ENCODE data around the gene MGLL. TPM values are rescaled to one million over a fixed set of nuclear protein-coding genes. Genes with fewer than 3 reads are reported as not detected.

MGLL gene
- total RNA-seq, 1 experiment from 2014 or later: 0.94 TPM

DNA sequence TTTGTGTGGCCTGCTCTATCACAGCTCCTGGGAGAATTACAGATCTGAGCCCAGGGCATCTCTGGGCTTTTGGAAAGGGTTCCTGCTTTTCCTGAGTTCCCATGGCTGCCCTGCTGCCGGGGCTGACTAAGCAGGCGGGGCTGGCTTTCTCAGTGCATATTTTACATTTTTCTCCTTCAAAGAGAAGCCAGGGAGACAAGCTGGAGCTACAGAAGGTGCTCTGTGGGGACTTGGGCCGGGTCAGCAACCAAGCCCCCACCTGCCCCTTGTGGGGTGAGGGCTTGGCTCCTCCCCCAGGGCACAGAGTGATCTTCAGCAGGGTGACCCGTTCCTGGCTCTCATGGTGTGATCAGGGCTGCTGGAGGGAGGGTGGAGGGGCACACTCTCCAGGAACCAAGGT lies 132.2 kb downstream of the MGLL start:
- ChIA-PET POLR2A (interaction anchor here (0.6 to 0.7 kb wide), 2 partner anchors 114 to 941 kb away, joined by 3 to 4 read pairs; no protein-coding TSS in a partner anchor), CTCF (interaction anchor here (0.6 to 4.7 kb wide), 7 partner anchors 9 to 270 kb away, joined by 3 to 76 read pairs (median 4); no protein-coding TSS in a partner anchor)
- DNase-seq (ENCODE audit: low spot score) (no peak), ATAC-seq (no peak)
- H3K27me3 Mint-ChIP-seq (ENCODE audit: low read depth): no peaks in the 10 kb centered on the region
- no peak overlapping the region for H3K27ac Mint-ChIP-seq
- H3K4me3 Mint-ChIP-seq: no peak overlapping the region
- H3K36me3 Mint-ChIP-seq: no peaks in the 10 kb centered on the region
- TF ChIP-seq GTF2I (CRISPR knock-in tag; conservative IDR thresholded peaks at IDR 0.05) (no peak), NR2C2 (CRISPR knock-in tag; IDR thresholded peaks at IDR 0.05) (no peak), CREM (CRISPR knock-in tag; IDR thresholded peaks at IDR 0.05) (no peak), NR3C1 (CRISPR knock-in tag; conservative IDR thresholded peaks at IDR 0.05; ENCODE audit: low read depth) (no peak), ATF1 (CRISPR knock-in tag; IDR thresholded peaks at IDR 0.05) (no peak), RELA (CRISPR knock-in tag; IDR thresholded peaks at IDR 0.05; ENCODE audit: borderline replicate concordance) (no peak), EMX1 (CRISPR knock-in tag; IDR thresholded peaks at IDR 0.05) (no peak), ZNF416 (CRISPR knock-in tag; IDR thresholded peaks at IDR 0.05) (no peak), ESRRA (CRISPR knock-in tag; IDR thresholded peaks at IDR 0.05; ENCODE audit: borderline replicate concordance) (no peak), ELF4 (CRISPR knock-in tag; IDR thresholded peaks at IDR 0.05; ENCODE audit: low read depth) (no peak), SP1 (CRISPR knock-in tag; conservative IDR thresholded peaks at IDR 0.05) (no peak), IRF2 (CRISPR knock-in tag; IDR thresholded peaks at IDR 0.05; ENCODE audit: borderline replicate concordance, low read depth) (no peak), NFYB (CRISPR knock-in tag; conservative IDR thresholded peaks at IDR 0.05; ENCODE audit: low read depth) (no peak), MYBL2 (CRISPR knock-in tag; IDR thresholded peaks at IDR 0.05) (no peak)
- TF ChIP-seq, protein P1, sequence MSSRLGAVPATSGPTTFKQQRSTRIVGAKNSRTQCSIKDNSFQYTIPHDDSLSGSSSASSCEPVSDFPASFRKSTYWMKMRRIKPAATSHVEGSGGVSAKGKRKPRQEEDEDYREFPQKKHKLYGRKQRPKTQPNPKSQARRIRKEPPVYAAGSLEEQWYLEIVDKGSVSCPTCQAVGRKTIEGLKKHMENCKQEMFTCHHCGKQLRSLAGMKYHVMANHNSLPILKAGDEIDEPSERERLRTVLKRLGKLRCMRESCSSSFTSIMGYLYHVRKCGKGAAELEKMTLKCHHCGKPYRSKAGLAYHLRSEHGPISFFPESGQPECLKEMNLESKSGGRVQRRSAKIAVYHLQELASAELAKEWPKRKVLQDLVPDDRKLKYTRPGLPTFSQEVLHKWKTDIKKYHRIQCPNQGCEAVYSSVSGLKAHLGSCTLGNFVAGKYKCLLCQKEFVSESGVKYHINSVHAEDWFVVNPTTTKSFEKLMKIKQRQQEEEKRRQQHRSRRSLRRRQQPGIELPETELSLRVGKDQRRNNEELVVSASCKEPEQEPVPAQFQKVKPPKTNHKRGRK (CRISPR knock-in tag; IDR thresholded peaks at IDR 0.05; ENCODE audit: borderline replicate concordance): no peak
- TF ChIP-seq, protein P2, sequence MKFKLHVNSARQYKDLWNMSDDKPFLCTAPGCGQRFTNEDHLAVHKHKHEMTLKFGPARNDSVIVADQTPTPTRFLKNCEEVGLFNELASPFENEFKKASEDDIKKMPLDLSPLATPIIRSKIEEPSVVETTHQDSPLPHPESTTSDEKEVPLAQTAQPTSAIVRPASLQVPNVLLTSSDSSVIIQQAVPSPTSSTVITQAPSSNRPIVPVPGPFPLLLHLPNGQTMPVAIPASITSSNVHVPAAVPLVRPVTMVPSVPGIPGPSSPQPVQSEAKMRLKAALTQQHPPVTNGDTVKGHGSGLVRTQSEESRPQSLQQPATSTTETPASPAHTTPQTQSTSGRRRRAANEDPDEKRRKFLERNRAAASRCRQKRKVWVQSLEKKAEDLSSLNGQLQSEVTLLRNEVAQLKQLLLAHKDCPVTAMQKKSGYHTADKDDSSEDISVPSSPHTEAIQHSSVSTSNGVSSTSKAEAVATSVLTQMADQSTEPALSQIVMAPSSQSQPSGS (CRISPR knock-in tag; IDR thresholded peaks at IDR 0.05; ENCODE audit: borderline replicate concordance, low read depth): no peak
- TF ChIP-seq, protein P3, sequence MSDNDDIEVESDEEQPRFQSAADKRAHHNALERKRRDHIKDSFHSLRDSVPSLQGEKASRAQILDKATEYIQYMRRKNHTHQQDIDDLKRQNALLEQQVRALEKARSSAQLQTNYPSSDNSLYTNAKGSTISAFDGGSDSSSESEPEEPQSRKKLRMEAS (CRISPR knock-in tag; IDR thresholded peaks at IDR 0.05): no peak
- TF ChIP-seq, protein P4, sequence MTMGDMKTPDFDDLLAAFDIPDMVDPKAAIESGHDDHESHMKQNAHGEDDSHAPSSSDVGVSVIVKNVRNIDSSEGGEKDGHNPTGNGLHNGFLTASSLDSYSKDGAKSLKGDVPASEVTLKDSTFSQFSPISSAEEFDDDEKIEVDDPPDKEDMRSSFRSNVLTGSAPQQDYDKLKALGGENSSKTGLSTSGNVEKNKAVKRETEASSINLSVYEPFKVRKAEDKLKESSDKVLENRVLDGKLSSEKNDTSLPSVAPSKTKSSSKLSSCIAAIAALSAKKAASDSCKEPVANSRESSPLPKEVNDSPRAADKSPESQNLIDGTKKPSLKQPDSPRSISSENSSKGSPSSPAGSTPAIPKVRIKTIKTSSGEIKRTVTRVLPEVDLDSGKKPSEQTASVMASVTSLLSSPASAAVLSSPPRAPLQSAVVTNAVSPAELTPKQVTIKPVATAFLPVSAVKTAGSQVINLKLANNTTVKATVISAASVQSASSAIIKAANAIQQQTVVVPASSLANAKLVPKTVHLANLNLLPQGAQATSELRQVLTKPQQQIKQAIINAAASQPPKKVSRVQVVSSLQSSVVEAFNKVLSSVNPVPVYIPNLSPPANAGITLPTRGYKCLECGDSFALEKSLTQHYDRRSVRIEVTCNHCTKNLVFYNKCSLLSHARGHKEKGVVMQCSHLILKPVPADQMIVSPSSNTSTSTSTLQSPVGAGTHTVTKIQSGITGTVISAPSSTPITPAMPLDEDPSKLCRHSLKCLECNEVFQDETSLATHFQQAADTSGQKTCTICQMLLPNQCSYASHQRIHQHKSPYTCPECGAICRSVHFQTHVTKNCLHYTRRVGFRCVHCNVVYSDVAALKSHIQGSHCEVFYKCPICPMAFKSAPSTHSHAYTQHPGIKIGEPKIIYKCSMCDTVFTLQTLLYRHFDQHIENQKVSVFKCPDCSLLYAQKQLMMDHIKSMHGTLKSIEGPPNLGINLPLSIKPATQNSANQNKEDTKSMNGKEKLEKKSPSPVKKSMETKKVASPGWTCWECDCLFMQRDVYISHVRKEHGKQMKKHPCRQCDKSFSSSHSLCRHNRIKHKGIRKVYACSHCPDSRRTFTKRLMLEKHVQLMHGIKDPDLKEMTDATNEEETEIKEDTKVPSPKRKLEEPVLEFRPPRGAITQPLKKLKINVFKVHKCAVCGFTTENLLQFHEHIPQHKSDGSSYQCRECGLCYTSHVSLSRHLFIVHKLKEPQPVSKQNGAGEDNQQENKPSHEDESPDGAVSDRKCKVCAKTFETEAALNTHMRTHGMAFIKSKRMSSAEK (CRISPR knock-in tag; IDR thresholded peaks at IDR 0.05; ENCODE audit: borderline replicate concordance): no peak
- TF ChIP-seq, protein P5, sequence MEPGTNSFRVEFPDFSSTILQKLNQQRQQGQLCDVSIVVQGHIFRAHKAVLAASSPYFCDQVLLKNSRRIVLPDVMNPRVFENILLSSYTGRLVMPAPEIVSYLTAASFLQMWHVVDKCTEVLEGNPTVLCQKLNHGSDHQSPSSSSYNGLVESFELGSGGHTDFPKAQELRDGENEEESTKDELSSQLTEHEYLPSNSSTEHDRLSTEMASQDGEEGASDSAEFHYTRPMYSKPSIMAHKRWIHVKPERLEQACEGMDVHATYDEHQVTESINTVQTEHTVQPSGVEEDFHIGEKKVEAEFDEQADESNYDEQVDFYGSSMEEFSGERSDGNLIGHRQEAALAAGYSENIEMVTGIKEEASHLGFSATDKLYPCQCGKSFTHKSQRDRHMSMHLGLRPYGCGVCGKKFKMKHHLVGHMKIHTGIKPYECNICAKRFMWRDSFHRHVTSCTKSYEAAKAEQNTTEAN (CRISPR knock-in tag; IDR thresholded peaks at IDR 0.05): no peak
- TF ChIP-seq, protein P6, sequence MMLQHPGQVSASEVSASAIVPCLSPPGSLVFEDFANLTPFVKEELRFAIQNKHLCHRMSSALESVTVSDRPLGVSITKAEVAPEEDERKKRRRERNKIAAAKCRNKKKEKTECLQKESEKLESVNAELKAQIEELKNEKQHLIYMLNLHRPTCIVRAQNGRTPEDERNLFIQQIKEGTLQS (CRISPR knock-in tag; conservative IDR thresholded peaks at IDR 0.05): no peak
- peaks cover 19% of the 10 kb centered on the region for H3K4me1 Mint-ChIP-seq
- H3K9me3 Mint-ChIP-seq: no peaks in the 10 kb centered on the region
